PFSK-1 (cell line): ENCODE data around the gene FRMPD4.

Experiments
- FOXP2 ChIP-seq: optimal IDR thresholded peaks from 2 replicates; pipeline ENCODE3; 2011; ENCODE audit warnings: borderline replicate concordance, control low read depth, inconsistent platforms; ENCODE audit not compliant: insufficient read depth; ENCODE audit errors: extremely low read length, extremely low read depth
- POLR2AphosphoS5 ChIP-seq: IDR thresholded peaks from 2 replicates; pipeline ENCODE4 v1.6.1; 2012; ENCODE audit warnings: low read depth, mild to moderate bottlenecking, control low read depth, low read length, moderate library complexity
- REST ChIP-seq, 2 experiments: IDR thresholded peaks; 2 replicates each; pipeline versions ENCODE4 v1.6.1 to v1.8.0; 2011 to 2012; ENCODE audit warnings: low read depth in 2 of 2, low read length in 2 of 2, control low read depth in 1 of 2, inconsistent platforms in 1 of 2, mild to moderate bottlenecking in 1 of 2, moderate library complexity in 1 of 2; ENCODE audit not compliant: insufficient read depth in 1 of 2
- SIN3A ChIP-seq: IDR thresholded peaks from 2 replicates; pipeline ENCODE4 v1.6.1; 2012; ENCODE audit warnings: mild to moderate bottlenecking, low read length, moderate library complexity, borderline replicate concordance; ENCODE audit not compliant: insufficient read depth
- TAF1 ChIP-seq: IDR thresholded peaks from 2 replicates; pipeline ENCODE4 v1.6.1; 2012; ENCODE audit warnings: low read length, control low read depth, borderline replicate concordance; ENCODE audit not compliant: insufficient read depth

FRMPD4 gene

GRCh38 chrX:12206413-12206812 is 68.1 kb downstream of the FRMPD4 start:
- TF ChIP-seq POLR2AphosphoS5 (no peak), TAF1 (no peak), REST (IDR thresholded peaks at IDR 0.05; ENCODE audit: insufficient read depth in 1 of 2, low read depth in 2 of 2, low read length in 2 of 2) (no peak), FOXP2 (no peak), SIN3A (no peak)

- no peak for TF ChIP-seq SIN3A
- TF ChIP-seq REST (IDR thresholded peaks at IDR 0.05; ENCODE audit: insufficient read depth in 1 of 2, low read depth in 2 of 2, low read length in 2 of 2), result no peak
- no peak for TF ChIP-seq FOXP2
- TF ChIP-seq POLR2AphosphoS5, result no peak
- TF ChIP-seq TAF1, result no peak
Observed at GRCh38 chrX:12210196-12210815, 72.0 kb downstream of the FRMPD4 start.

GRCh38 chrX:12210971-12211370 is 72.7 kb downstream of the FRMPD4 start:
- no peak for TF ChIP-seq REST (IDR thresholded peaks at IDR 0.05; ENCODE audit: insufficient read depth in 1 of 2, low read depth in 2 of 2, low read length in 2 of 2)
- TF ChIP-seq POLR2AphosphoS5, result no peak
- TF ChIP-seq SIN3A, result no peak
- no peak for TF ChIP-seq FOXP2
- TF ChIP-seq TAF1, result no peak

- TF ChIP-seq SIN3A (no peak), REST (IDR thresholded peaks at IDR 0.05; ENCODE audit: insufficient read depth in 1 of 2, low read depth in 2 of 2, low read length in 2 of 2) (no peak), FOXP2 (no peak), TAF1 (no peak), POLR2AphosphoS5 (no peak)
Observed at GRCh38 chrX:12223650-12224049, 85.4 kb downstream of the FRMPD4 start.
